IMR-90 (cell line): ENCODE measurements around the gene PPP1R27. TPM values are rescaled to one million over a fixed set of nuclear protein-coding genes. Genes with fewer than 3 reads are reported as not detected.

ENCODE experiments used
- ATAC-seq: fragments of 200-7000 bp; cut with Tn5 transposase; 2 replicates; pipeline ENCODE4 v1.9.1; 2020; ENCODE audit warnings: low read depth, mild to moderate bottlenecking, moderate library complexity
- BruUV-seq: library from RNA; stranded (reverse); fragments of 400-500 nt; replicated peaks from 2 replicates; lab custom pipeline; 2021; lab: Mats Ljungman, UMichigan
- CTCF ChIA-PET: fragments of 300-600 bp; formaldehyde crosslinking; extraction: SDS; loops from one replicate; lab custom pipeline; 2021; ENCODE audit warnings: antibody characterized with exemption; lab: Yijun Ruan, JAX
- POLR2A ChIA-PET: fragments of 300-600 bp; sonication (Branson Sonifier 250); formaldehyde crosslinking; loops from one replicate; lab custom pipeline; 2022; ENCODE audit warnings: antibody characterized with exemption; ENCODE audit not compliant: unreplicated experiment; lab: Charles Lee
- DNase-seq: peaks from one replicate; pipeline ENCODE4 v3.0.0; 2013
- H2AFZ ChIP-seq: replicated peaks from 2 replicates; pipeline ENCODE3; 2013; ENCODE audit warnings: low read length, mild to moderate bottlenecking; ENCODE audit not compliant: poor library complexity
- H2AK5ac ChIP-seq: 2 replicates; pipeline ENCODE4 v1.6.1; 2013; ENCODE audit warnings: low read depth, low read length, inconsistent platforms
- H2AK9ac ChIP-seq: replicated peaks from 2 replicates; pipeline ENCODE3; 2013; ENCODE audit warnings: mild to moderate bottlenecking, low read depth, low read length, moderate library complexity; ENCODE audit not compliant: poor library complexity
- H2BK120ac ChIP-seq: 2 replicates; pipeline ENCODE4 v1.6.1; 2013; ENCODE audit warnings: low read depth, low read length, inconsistent platforms
- H2BK15ac ChIP-seq: 3 replicates; pipeline ENCODE4 v1.6.1; 2013; ENCODE audit warnings: low read depth, low read length, inconsistent platforms
- H2BK20ac ChIP-seq: 2 replicates; pipeline ENCODE4 v1.6.1; 2013; ENCODE audit warnings: low read depth, mild to moderate bottlenecking, inconsistent platforms, low read length, moderate library complexity
- H2BK5ac ChIP-seq: 2 replicates; pipeline ENCODE4 v1.6.1; 2013; ENCODE audit warnings: mild to moderate bottlenecking, low read depth, low read length, inconsistent platforms; ENCODE audit not compliant: poor library complexity, severe bottlenecking
- H3K14ac ChIP-seq: replicated peaks from 2 replicates; pipeline ENCODE4 v1.6.1; 2013; ENCODE audit warnings: low read depth, low read length, inconsistent platforms
- H3K18ac ChIP-seq: 2 replicates; pipeline ENCODE4 v1.6.1; 2013; ENCODE audit warnings: low read depth, low read length, control low read depth
- H3K23ac ChIP-seq: 2 replicates; pipeline ENCODE4 v1.6.1; 2013; ENCODE audit warnings: low read depth, low read length, inconsistent platforms
- H3K27ac ChIP-seq: 2 replicates; pipeline ENCODE4 v1.5.1; 2013; ENCODE audit warnings: mild to moderate bottlenecking, control low read depth, low read length; ENCODE audit not compliant: insufficient read depth
- H3K27me3 ChIP-seq: 2 replicates; pipeline ENCODE4 v1.6.1; 2013; ENCODE audit warnings: low read length; ENCODE audit not compliant: control insufficient read depth, insufficient read depth
- H3K36me3 ChIP-seq: 2 replicates; pipeline ENCODE4 v1.6.1; 2013; ENCODE audit warnings: low read length, mixed read lengths; ENCODE audit not compliant: control insufficient read depth, insufficient read depth
- H3K4ac ChIP-seq: 2 replicates; pipeline ENCODE4 v1.6.1; 2013; ENCODE audit warnings: low read depth, low read length, inconsistent platforms
- H3K4me1 ChIP-seq: 2 replicates; pipeline ENCODE4 v1.6.1; 2013; ENCODE audit warnings: low read length, mixed read lengths; ENCODE audit not compliant: control insufficient read depth, insufficient read depth
- H3K4me2 ChIP-seq: 2 replicates; pipeline ENCODE4 v1.6.1; 2013; ENCODE audit warnings: low read depth, mild to moderate bottlenecking, control low read depth, low read length, moderate library complexity
- H3K4me3 ChIP-seq: 2 replicates; pipeline ENCODE4 v1.5.1; 2013; ENCODE audit warnings: low read depth, mild to moderate bottlenecking, control low read depth, low read length, moderate library complexity; ENCODE audit not compliant: insufficient read depth
- H3K56ac ChIP-seq: 2 replicates; pipeline ENCODE4 v1.6.1; 2013; ENCODE audit warnings: low read length, inconsistent platforms; ENCODE audit not compliant: insufficient read depth; ENCODE audit errors: extremely low read depth
- H3K79me1 ChIP-seq, 2 experiments: 2 replicates each; pipeline ENCODE4 v1.6.1; 2013; ENCODE audit warnings: low read length in 2 of 2, inconsistent platforms in 1 of 2, low read depth in 1 of 2
- H3K9ac ChIP-seq: 2 replicates; pipeline ENCODE4 v1.6.1; 2013; ENCODE audit warnings: low read depth, low read length, control low read depth
- H3K9me1 ChIP-seq: 2 replicates; pipeline ENCODE4 v1.6.1; 2013; ENCODE audit warnings: low read length, inconsistent platforms; ENCODE audit not compliant: insufficient read depth
- H3K9me3 ChIP-seq: 2 replicates; pipeline ENCODE4 v1.6.1; 2013; ENCODE audit warnings: low read length; ENCODE audit not compliant: control insufficient read depth, insufficient read depth
- H4K20me1 ChIP-seq: 2 replicates; pipeline ENCODE4 v1.6.1; 2013; ENCODE audit warnings: low read length, inconsistent platforms; ENCODE audit not compliant: insufficient read depth
- H4K5ac ChIP-seq: 2 replicates; pipeline ENCODE4 v1.6.1; 2013; ENCODE audit warnings: mild to moderate bottlenecking, low read depth, low read length, control low read depth
- H4K8ac ChIP-seq, 2 experiments: 2 replicates each; pipeline ENCODE4 v1.6.1; 2013; ENCODE audit warnings: low read depth in 2 of 2, low read length in 2 of 2, control low read depth in 1 of 2, inconsistent platforms in 1 of 2
- H4K91ac ChIP-seq: 2 replicates; pipeline ENCODE4 v1.6.1; 2013; ENCODE audit warnings: low read depth, low read length, inconsistent platforms; ENCODE audit not compliant: insufficient read depth
- BHLHE40 ChIP-seq: fragments of 150-350 bp; IDR thresholded peaks from 2 replicates; pipeline ENCODE4 v1.6.1; 2016; ENCODE audit warnings: mild to moderate bottlenecking, low read depth, low read length
- CEBPB ChIP-seq: IDR thresholded peaks from 2 replicates; pipeline ENCODE4 v1.6.1; 2012; ENCODE audit warnings: low read depth, low read length, improper control_type of control experiment
- CHD1 ChIP-seq: IDR thresholded peaks from 2 replicates; pipeline ENCODE4 v1.6.1; 2012; ENCODE audit warnings: low read depth, low read length, improper control_type of control experiment
- FOS ChIP-seq: fragments of 150-350 bp; IDR thresholded peaks from 2 replicates; pipeline ENCODE4 v1.6.1; 2016; ENCODE audit warnings: low read depth, low read length
- MAFK ChIP-seq: IDR thresholded peaks from 2 replicates; pipeline ENCODE4 v1.6.1; 2012; ENCODE audit warnings: low read depth, low read length, improper control_type of control experiment
- MAZ ChIP-seq: IDR thresholded peaks from 2 replicates; pipeline ENCODE4 v1.6.1; 2012; ENCODE audit warnings: low read depth, mild to moderate bottlenecking, low read length, improper control_type of control experiment, moderate library complexity, borderline replicate concordance
- MXI1 ChIP-seq: IDR thresholded peaks from 2 replicates; pipeline ENCODE4 v1.6.1; 2012; ENCODE audit warnings: low read depth, mild to moderate bottlenecking, low read length, moderate library complexity, borderline replicate concordance
- NFE2L2 ChIP-seq: fragments of 150-350 bp; IDR thresholded peaks from 2 replicates; pipeline ENCODE4 v1.6.1; 2016; ENCODE audit warnings: low read depth, mild to moderate bottlenecking, low read length
- RAD21 ChIP-seq: IDR thresholded peaks from 2 replicates; pipeline ENCODE4 v1.6.1; 2012; ENCODE audit warnings: low read length, improper control_type of control experiment
- RCOR1 ChIP-seq: IDR thresholded peaks from 2 replicates; pipeline ENCODE4 v1.6.1; 2012; ENCODE audit warnings: mild to moderate bottlenecking, low read length, improper control_type of control experiment; ENCODE audit not compliant: insufficient replicate concordance
- SMC3 ChIP-seq: fragments of 150-350 bp; IDR thresholded peaks from 2 replicates; pipeline ENCODE4 v1.6.1; 2016; ENCODE audit warnings: low read depth, mild to moderate bottlenecking, antibody characterized with exemption, low read length, moderate library complexity
- WGBS, 2 experiments: methylation state at CpG; one replicate each; pipeline versions ENCODE4 v1.1.5 to v1.1.7; 2013; ENCODE audit warnings: missing lambda C conversion rate in 2 of 2; ENCODE audit not compliant: insufficient read length in 1 of 2; ENCODE audit errors: extremely low coverage in 2 of 2; 5-methylcytosine and 5-hydroxymethylcytosine counted together
- dilution Hi-C: fragments of 300-500 bp; cut with HindIII; formaldehyde crosslinking; loops from one replicate; pipeline ENCODE4 v1.14.3; 2018; ENCODE audit warnings: low sequenced_read_pairs; ENCODE audit not compliant: unreplicated experiment
- in situ Hi-C: fragments of 300-500 bp; cut with MboI; formaldehyde crosslinking; loops from 3 replicates; pipeline ENCODE4 v1.14.3; 2019; ENCODE audit warnings: low sequenced_read_pairs, inconsistent platforms, mixed read lengths
- intact Hi-C: fragments of 100-400 bp; cut with micrococcal nuclease; formaldehyde crosslinking; loops from 2 replicates; pipeline ENCODE4 v1.10.0; 2022
- polyA plus RNA-seq, 3 experiments: library from polyadenylated mRNA; depleted of rRNA; stranded (reverse); fragments of >200 nt; gene quantifications; 2 replicates each; pipeline ENCODE4 v1.2.3, GENCODE V29; 2012; ENCODE audit warnings: low replicate concordance in 1 of 3
- total RNA-seq: library from RNA; depleted of rRNA; stranded (reverse); fragments of >200 nt; gene quantifications from 2 replicates; pipeline ENCODE4 v1.2.3, GENCODE V29; 2012
- TF ChIP-seq, protein P1 (sequence below): conservative IDR thresholded peaks from 2 replicates; pipeline ENCODE4 v1.5.1; 2012; ENCODE audit warnings: mild to moderate bottlenecking, low read depth, low read length, improper control_type of control experiment
- TF ChIP-seq, protein P2 (sequence below): fragments of 150-350 bp; IDR thresholded peaks from 2 replicates; pipeline ENCODE4 v1.6.1; 2016; ENCODE audit warnings: low read depth, mild to moderate bottlenecking, low read length, moderate library complexity, borderline replicate concordance
- TF ChIP-seq, protein P3 (sequence below): fragments of 150-350 bp; IDR thresholded peaks from 2 replicates; pipeline ENCODE4 v1.6.1; 2017; ENCODE audit warnings: mild to moderate bottlenecking, antibody characterized with exemption, low read length, low read depth

Gene PPP1R27
- total and polyA plus RNA-seq, 2 of the 4 experiments (the other 2 are of a cell fraction) = 0.21 TPM; not detected in 1

DNA sequence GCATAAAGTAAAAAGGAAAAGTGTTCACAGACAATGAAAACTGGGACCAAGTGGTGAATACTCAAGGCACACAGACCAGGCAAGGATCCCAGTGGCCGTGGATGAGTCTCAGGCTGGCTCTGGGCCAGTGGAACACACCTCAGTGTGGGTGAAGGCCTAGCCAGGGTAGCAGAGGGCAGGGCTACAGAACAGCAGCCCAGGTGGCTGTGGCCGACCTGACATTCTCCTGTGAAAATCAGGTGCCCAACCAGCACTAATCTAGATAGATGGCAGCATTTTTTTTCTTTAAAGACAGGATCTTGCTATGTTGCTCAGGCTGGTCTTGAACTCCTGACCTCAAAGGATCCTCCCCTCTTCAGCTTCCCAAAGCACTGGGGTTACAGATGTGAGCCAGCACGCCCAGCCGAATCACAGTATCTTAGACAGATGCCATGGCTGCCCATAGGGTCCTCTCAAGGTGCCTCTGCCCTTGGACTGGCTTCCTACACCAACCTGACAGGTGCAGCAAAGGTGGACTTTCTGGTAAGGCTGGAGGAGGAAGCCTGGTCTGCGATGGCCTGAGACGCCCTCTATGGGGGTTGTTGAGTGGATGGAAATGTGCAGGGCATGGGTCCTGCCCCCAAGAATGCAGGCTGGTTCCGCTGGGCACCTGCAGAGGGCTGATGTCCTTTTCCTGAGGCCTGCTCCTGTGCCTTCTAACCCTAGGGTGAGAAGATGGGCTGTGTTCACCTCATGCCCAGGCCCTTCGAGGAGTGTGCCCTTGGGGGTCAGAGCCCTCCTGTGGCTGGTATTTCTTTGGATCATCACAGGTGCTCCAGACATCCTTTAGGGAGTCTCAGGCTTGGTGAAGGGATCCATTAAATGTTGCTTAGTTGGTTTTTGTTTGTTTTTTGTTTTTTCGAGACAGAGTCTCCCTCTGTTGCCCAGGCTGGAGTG, 29.3 kb upstream of the PPP1R27 start:
- Histone ChIP-seq H3K27ac (no peak overlapping the region), H3K9me3 (no peaks in the 10 kb centered on the region), H3K9me1 (peaks cover 11% of the 10 kb centered on the region), H4K5ac (no peak overlapping the region), H3K4ac (no peak overlapping the region), H2BK5ac (no peak overlapping the region), H3K14ac (no peak overlapping the region), H4K8ac (no peak overlapping the region), H3K79me1 (peaks cover 17 to 80% of the 10 kb centered on the region in 2 experiments; a peak in 3 of 4 replicates), H3K4me1 (peaks cover 27% of the 10 kb centered on the region), H2AK9ac (peak overlapping the region; percentile 70), H2BK15ac (no peak overlapping the region), H4K91ac (no peak overlapping the region), H3K56ac (no peak overlapping the region), H4K20me1 (peaks cover 48% of the 10 kb centered on the region), H2AFZ (peak overlapping the region; percentile 8), H2BK120ac (no peak overlapping the region), H2AK5ac (no peak overlapping the region), H3K27me3 (no peaks in the 10 kb centered on the region), H3K36me3 (peaks cover 38% of the 10 kb centered on the region), H3K9ac (no peak overlapping the region), H3K23ac (0 out of 2 replicates have a peak overlapping the region, but pooled peaks have one; percentile 24), H3K4me3 (no peak overlapping the region), H2BK20ac (no peak overlapping the region), H3K4me2 (no peak overlapping the region), H3K18ac (no peak overlapping the region)
- intact Hi-C loops (no loop called here), dilution Hi-C loops (no loop called here), in situ Hi-C loops (no loop called here)
- CTCF ChIA-PET = no interaction called here
- ATAC-seq (no peak), DNase-seq (no peak)
- 81% methylated on average over 5 of the region's 9 CpGs; no CpG with 5 or more reads in 1 of the 2 experiments for WGBS, 2 experiments
- POLR2A ChIA-PET = no interaction called here
- BruUV-seq = no TSS peak
- no peak for TF ChIP-seq MAZ
- TF ChIP-seq MXI1 = no peak
- TF ChIP-seq NFE2L2 = no peak
- TF ChIP-seq, protein P1, sequence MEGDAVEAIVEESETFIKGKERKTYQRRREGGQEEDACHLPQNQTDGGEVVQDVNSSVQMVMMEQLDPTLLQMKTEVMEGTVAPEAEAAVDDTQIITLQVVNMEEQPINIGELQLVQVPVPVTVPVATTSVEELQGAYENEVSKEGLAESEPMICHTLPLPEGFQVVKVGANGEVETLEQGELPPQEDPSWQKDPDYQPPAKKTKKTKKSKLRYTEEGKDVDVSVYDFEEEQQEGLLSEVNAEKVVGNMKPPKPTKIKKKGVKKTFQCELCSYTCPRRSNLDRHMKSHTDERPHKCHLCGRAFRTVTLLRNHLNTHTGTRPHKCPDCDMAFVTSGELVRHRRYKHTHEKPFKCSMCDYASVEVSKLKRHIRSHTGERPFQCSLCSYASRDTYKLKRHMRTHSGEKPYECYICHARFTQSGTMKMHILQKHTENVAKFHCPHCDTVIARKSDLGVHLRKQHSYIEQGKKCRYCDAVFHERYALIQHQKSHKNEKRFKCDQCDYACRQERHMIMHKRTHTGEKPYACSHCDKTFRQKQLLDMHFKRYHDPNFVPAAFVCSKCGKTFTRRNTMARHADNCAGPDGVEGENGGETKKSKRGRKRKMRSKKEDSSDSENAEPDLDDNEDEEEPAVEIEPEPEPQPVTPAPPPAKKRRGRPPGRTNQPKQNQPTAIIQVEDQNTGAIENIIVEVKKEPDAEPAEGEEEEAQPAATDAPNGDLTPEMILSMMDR = no peak
- TF ChIP-seq CHD1 = no peak
- TF ChIP-seq, protein P2, sequence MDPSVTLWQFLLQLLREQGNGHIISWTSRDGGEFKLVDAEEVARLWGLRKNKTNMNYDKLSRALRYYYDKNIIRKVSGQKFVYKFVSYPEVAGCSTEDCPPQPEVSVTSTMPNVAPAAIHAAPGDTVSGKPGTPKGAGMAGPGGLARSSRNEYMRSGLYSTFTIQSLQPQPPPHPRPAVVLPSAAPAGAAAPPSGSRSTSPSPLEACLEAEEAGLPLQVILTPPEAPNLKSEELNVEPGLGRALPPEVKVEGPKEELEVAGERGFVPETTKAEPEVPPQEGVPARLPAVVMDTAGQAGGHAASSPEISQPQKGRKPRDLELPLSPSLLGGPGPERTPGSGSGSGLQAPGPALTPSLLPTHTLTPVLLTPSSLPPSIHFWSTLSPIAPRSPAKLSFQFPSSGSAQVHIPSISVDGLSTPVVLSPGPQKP = no peak
- no peak for TF ChIP-seq RCOR1
- TF ChIP-seq RAD21 = no peak
- TF ChIP-seq, protein P3, sequence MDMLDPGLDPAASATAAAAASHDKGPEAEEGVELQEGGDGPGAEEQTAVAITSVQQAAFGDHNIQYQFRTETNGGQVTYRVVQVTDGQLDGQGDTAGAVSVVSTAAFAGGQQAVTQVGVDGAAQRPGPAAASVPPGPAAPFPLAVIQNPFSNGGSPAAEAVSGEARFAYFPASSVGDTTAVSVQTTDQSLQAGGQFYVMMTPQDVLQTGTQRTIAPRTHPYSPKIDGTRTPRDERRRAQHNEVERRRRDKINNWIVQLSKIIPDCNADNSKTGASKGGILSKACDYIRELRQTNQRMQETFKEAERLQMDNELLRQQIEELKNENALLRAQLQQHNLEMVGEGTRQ = no peak
- TF ChIP-seq BHLHE40 = no peak
- TF ChIP-seq FOS = no peak
- TF ChIP-seq SMC3 = no peak
- no peak for TF ChIP-seq MAFK
- TF ChIP-seq CEBPB = no peak
